BLaER1 treated with 17β-estradiol and CSF1 and Interleukin-3, amounts not matched to agents 10 nM and 100 nM (cell line): ENCODE measurements around the gene NDST4.
"Not testable (repeated sequence)": the region's sequence is repeated elsewhere in the genome, so short reads cannot be mapped to it uniquely, and the experiment has no call there.

Source experiments
- H3K27ac ChIP-seq, 11 experiments: shearing (Covaris generic); formaldehyde crosslinking; 2 replicates each; pipeline ENCODE4 v1.8.1; 2022
- H3K27me3 ChIP-seq, 11 experiments: shearing (Covaris generic); formaldehyde crosslinking; 2 replicates each; pipeline ENCODE4 v1.8.1; 2022
- H3K36me3 ChIP-seq, 11 experiments: shearing (Covaris generic); formaldehyde crosslinking; 2 replicates each; pipeline ENCODE4 v1.8.1; 2022
- H3K4me1 ChIP-seq, 10 experiments: shearing (Covaris generic); formaldehyde crosslinking; 2 replicates each; pipeline ENCODE4 v1.8.1; 2022
- H3K4me2 ChIP-seq, 11 experiments: shearing (Covaris generic); formaldehyde crosslinking; 2 replicates each; pipeline ENCODE4 v1.8.1; 2022
- H3K4me3 ChIP-seq, 10 experiments: shearing (Covaris generic); formaldehyde crosslinking; 2 replicates each; pipeline ENCODE4 v1.8.1; 2022
- H3K9ac ChIP-seq, 11 experiments: shearing (Covaris generic); formaldehyde crosslinking; 2 replicates each; pipeline ENCODE4 v1.8.1; 2022
- H3K9me3 ChIP-seq, 11 experiments: shearing (Covaris generic); formaldehyde crosslinking; replicated peaks in 1 of 11; 2 replicates each; pipeline ENCODE4 v1.8.1; 2022
- H4K20me1 ChIP-seq, 11 experiments: shearing (Covaris generic); formaldehyde crosslinking; 2 replicates each; pipeline ENCODE4 v1.8.1; 2022
- Cebpa-rat ChIP-seq, 11 experiments: shearing (Covaris generic); IDR thresholded peaks; 2 replicates each; pipeline ENCODE4 v1.8.1; 2022

NDST4 gene

DNA sequence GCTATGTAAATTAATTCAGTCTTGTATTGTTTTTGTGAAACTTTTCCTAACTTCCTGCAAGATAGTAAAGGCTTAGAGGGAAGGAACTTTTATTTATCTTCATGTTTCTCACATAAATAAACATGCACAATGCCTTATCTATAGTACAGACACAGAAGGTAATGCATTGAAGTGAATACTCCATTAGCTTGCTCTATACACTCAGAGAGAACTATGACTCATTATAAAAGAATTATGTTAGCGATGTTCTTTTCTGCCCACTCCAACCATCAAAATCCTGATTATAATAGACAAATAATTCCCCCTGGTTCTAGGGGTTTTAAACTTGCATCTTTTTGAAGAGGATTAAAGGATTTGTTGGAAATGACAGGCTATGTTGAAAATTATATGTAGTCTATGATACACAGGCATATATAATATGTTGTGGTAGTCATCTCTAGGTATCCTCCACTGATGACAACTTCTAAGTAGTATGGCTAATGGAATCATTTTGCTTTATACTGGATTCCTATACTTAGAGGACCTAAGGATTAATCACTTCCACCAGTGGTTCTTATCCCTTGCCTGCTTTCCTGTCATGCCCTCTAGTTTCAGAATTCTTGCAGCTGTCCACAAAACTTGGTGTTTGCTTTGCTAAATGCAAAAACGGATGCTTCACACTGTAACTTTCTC lies 115.7 kb downstream of the NDST4 start:
- no peak for TF ChIP-seq Cebpa-rat (IDR thresholded peaks at IDR 0.05)
- Histone ChIP-seq H3K4me2 (peak overlapping the region in 2 of 11 experiments; percentile 28 to 43; a peak in 1 of 22 replicates), H3K4me1 (peaks cover 0 to 25% (median 0%) of the 10 kb centered on the region in 10 experiments; a peak in 3 of 20 replicates), H3K9ac (no peak overlapping the region), H3K4me3 (no peak overlapping the region), H3K27me3 (no peaks in the 10 kb centered on the region), H4K20me1 (no peaks in the 10 kb centered on the region), H3K27ac (no peak overlapping the region), H3K9me3 (no peaks in the 10 kb centered on the region), H3K36me3 (no peaks in the 10 kb centered on the region)

GRCh38 chr4:114986133-114986532 lies 127.3 kb downstream of the NDST4 start:
- no peaks in the 10 kb centered on the region for H3K9me3 ChIP-seq
- no peak for TF ChIP-seq Cebpa-rat (IDR thresholded peaks at IDR 0.05)
- no peaks in the 10 kb centered on the region for H4K20me1 ChIP-seq
- H3K4me3 ChIP-seq, result no peak overlapping the region
- H3K27me3 ChIP-seq, result no peaks in the 10 kb centered on the region
- H3K27ac ChIP-seq, result no peak overlapping the region
- no peak overlapping the region for H3K4me2 ChIP-seq
- H3K9ac ChIP-seq, result no peak overlapping the region
- peaks cover 0 to 2% (median 0%) of the 10 kb centered on the region in 10 experiments; a peak in 2 of 20 replicates for H3K4me1 ChIP-seq
- H3K36me3 ChIP-seq, result no peaks in the 10 kb centered on the region

- Histone ChIP-seq H4K20me1 (no peaks in the 10 kb centered on the region), H3K9me3 (no peaks in the 10 kb centered on the region), H3K4me2 (no peak overlapping the region), H3K36me3 (no peaks in the 10 kb centered on the region), H3K9ac (no peak overlapping the region), H3K4me3 (no peak overlapping the region), H3K27me3 (no peaks in the 10 kb centered on the region), H3K27ac (no peak overlapping the region), H3K4me1 (peaks cover 0 to 5% (median 0%) of the 10 kb centered on the region in 10 experiments; a peak in 2 of 20 replicates)
- TF ChIP-seq Cebpa-rat (IDR thresholded peaks at IDR 0.05), result no peak
Measured at GRCh38 chr4:114980932-114981708, 132.3 kb downstream of the NDST4 start.

DNA sequence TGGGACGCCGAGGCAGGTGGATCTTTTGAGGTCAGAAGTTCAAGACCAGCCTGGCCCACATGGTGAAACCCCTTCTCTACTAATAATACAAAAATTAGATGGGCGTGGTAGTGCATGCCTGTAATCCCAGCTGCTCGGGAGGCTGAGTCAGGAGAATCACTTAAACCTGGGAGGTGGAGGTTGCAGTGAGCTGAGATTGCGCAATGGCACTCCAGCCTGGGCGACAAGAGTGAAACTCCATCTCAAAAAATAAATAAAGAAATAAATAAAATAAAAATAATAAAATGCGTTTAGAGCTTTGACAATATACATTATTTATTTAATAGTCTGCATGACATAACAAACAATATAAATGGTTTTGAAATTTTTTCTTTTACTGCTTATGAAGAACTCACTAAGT lies 133.0 kb downstream of the NDST4 start:
- H3K4me2 ChIP-seq, H3K4me3 ChIP-seq, H3K27me3 ChIP-seq, H4K20me1 ChIP-seq, H3K36me3 ChIP-seq, H3K4me1 ChIP-seq, H3K9ac ChIP-seq, H3K9me3 ChIP-seq, H3K27ac ChIP-seq: not testable (repeated sequence)
- TF ChIP-seq Cebpa-rat (IDR thresholded peaks at IDR 0.05), result peak in 8 of 11 experiments; percentile 29 to 90 (median 60); a peak in 11 of 22 replicates

GRCh38 chr4:114976901-114977300 lies 136.5 kb downstream of the NDST4 start:
- Histone ChIP-seq H3K4me3 (no peak overlapping the region), H4K20me1 (no peaks in the 10 kb centered on the region), H3K9me3 (no peaks in the 10 kb centered on the region), H3K9ac (no peak overlapping the region), H3K27me3 (no peaks in the 10 kb centered on the region), H3K4me2 (no peak overlapping the region), H3K4me1 (peaks cover 0 to 5% (median 0%) of the 10 kb centered on the region in 10 experiments; a peak in 2 of 20 replicates), H3K36me3 (no peaks in the 10 kb centered on the region), H3K27ac (no peak overlapping the region)
- TF ChIP-seq Cebpa-rat (IDR thresholded peaks at IDR 0.05), result no peak

- no peaks in the 10 kb centered on the region for H3K9me3 ChIP-seq
Measured at GRCh38 chr4:114964026-114964425, 149.4 kb downstream of the NDST4 start.

GRCh38 chr4:114945616-114946015 lies 167.8 kb downstream of the NDST4 start:
- Histone ChIP-seq H3K4me1 (no peaks in the 10 kb centered on the region), H3K9ac (no peak overlapping the region), H3K4me3 (no peak overlapping the region), H3K9me3 (no peaks in the 10 kb centered on the region), H3K36me3 (no peaks in the 10 kb centered on the region), H3K27ac (no peak overlapping the region), H3K27me3 (no peaks in the 10 kb centered on the region), H4K20me1 (no peaks in the 10 kb centered on the region), H3K4me2 (no peak overlapping the region)
- no peak for TF ChIP-seq Cebpa-rat (IDR thresholded peaks at IDR 0.05)

More at GRCh38 chr4:114964026-114964425, 149.4 kb downstream of the NDST4 start:
- no peaks in the 10 kb centered on the region for H3K27me3 ChIP-seq
- no peak overlapping the region for H3K4me3 ChIP-seq
- no peaks in the 10 kb centered on the region for H3K4me1 ChIP-seq
- no peak overlapping the region for H3K9ac ChIP-seq
- no peaks in the 10 kb centered on the region for H4K20me1 ChIP-seq
- no peaks in the 10 kb centered on the region for H3K36me3 ChIP-seq
- no peak for TF ChIP-seq Cebpa-rat (IDR thresholded peaks at IDR 0.05)
- no peak overlapping the region for H3K4me2 ChIP-seq
- H3K27ac ChIP-seq, result no peak overlapping the region

- Histone ChIP-seq H3K4me1 (no peaks in the 10 kb centered on the region), H3K36me3 (no peaks in the 10 kb centered on the region), H3K4me3 (no peak overlapping the region), H4K20me1 (no peaks in the 10 kb centered on the region), H3K4me2 (no peak overlapping the region), H3K27me3 (no peaks in the 10 kb centered on the region), H3K9ac (no peak overlapping the region), H3K9me3 (no peaks in the 10 kb centered on the region), H3K27ac (no peak overlapping the region)
- no peak for TF ChIP-seq Cebpa-rat (IDR thresholded peaks at IDR 0.05)
Measured at GRCh38 chr4:114941503-114941902, 171.9 kb downstream of the NDST4 start.

GRCh38 chr4:114927881-114928280 lies 185.5 kb downstream of the NDST4 start:
- Histone ChIP-seq H3K4me3 (no peak overlapping the region), H3K27ac (no peak overlapping the region), H4K20me1 (no peaks in the 10 kb centered on the region), H3K9me3 (peaks cover 0 to under 1% (median 0%) of the 10 kb centered on the region in 11 experiments; a peak in 2 of 22 replicates), H3K27me3 (no peaks in the 10 kb centered on the region), H3K4me1 (peaks cover 0 to 14% (median 0%) of the 10 kb centered on the region in 10 experiments; a peak in 6 of 20 replicates), H3K4me2 (peak overlapping the region in 2 of 11 experiments; percentile 43; a peak in 4 of 22 replicates), H3K9ac (no peak overlapping the region), H3K36me3 (no peaks in the 10 kb centered on the region)
- no peak for TF ChIP-seq Cebpa-rat (IDR thresholded peaks at IDR 0.05)
